ENCODE measurements around the gene PGRMC2. TPM values are rescaled to one million over a fixed set of nuclear protein-coding genes. Genes with fewer than 3 reads are reported as not detected.

PGRMC2 gene
- total and polyA plus RNA-seq, 2 donors (not counting 1 experiment from before 2014, with no cell fraction given): 4.7 to 30.7 TPM

DNA sequence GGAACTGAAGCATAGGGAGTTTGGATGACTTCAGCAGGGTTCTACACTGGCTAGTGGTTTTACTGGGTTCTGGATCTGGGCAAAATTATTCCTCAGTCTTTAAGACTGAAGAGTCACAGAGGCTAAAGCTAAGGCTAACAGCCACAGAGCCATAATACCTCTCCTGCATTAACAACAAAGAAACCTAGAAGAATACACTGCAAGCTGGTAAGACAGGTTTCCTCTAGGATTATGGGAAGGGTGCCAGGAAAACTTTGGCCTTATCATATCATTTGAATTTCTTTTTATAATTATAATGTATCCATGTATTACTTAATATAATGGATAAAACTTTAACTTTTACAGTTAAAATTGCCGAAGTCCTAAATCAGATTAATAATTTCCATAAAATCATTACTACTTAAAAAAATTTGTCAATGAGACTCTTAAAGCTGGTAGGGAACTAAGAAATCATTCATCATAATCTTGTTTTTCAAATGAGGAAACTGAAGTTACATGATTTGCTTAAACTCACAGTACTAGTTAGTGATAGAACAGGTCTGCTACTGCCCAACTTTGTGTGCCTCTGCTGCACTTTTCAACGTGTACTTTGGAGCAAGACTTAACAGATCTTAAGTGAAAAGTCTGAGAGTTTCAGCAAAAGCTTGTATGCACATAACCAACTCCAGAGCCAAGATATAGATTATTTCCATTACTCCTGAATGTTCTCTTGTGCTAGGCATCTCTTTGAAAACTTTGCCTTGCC lies 24.2 kb upstream of the PGRMC2 start:
- TF ChIP-seq, protein P1, sequence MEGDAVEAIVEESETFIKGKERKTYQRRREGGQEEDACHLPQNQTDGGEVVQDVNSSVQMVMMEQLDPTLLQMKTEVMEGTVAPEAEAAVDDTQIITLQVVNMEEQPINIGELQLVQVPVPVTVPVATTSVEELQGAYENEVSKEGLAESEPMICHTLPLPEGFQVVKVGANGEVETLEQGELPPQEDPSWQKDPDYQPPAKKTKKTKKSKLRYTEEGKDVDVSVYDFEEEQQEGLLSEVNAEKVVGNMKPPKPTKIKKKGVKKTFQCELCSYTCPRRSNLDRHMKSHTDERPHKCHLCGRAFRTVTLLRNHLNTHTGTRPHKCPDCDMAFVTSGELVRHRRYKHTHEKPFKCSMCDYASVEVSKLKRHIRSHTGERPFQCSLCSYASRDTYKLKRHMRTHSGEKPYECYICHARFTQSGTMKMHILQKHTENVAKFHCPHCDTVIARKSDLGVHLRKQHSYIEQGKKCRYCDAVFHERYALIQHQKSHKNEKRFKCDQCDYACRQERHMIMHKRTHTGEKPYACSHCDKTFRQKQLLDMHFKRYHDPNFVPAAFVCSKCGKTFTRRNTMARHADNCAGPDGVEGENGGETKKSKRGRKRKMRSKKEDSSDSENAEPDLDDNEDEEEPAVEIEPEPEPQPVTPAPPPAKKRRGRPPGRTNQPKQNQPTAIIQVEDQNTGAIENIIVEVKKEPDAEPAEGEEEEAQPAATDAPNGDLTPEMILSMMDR (IDR thresholded peaks at IDR 0.05): no peak
- TF ChIP-seq EZH2 (IDR thresholded peaks at IDR 0.05; ENCODE audit: borderline replicate concordance, insufficient read depth, low read depth, low read length, poor library complexity, severe bottlenecking): no peak
- H3K9me3 ChIP-seq (ENCODE audit: control extremely low read depth in 1 of 3, control insufficient read depth in 2 of 3, insufficient read depth in 1 of 3, low read length in 2 of 3): no peaks in the 10 kb centered on the region
- no peaks in the 10 kb centered on the region for H3K4me1 ChIP-seq (ENCODE audit: control insufficient read depth in 2 of 2, insufficient read depth in 2 of 2, low read length in 2 of 2)
- Mint-ChIP-seq H3K27ac (no peak overlapping the region), H3K4me1 (no peaks in the 10 kb centered on the region), H3K4me3 (no peak overlapping the region), H3K9me3 (ENCODE audit: insufficient read depth) (no peaks in the 10 kb centered on the region), H3K27me3 (no peaks in the 10 kb centered on the region)
- WGBS (ENCODE audit: insufficient coverage): 79% methylated on average over 1 of the region's 2 CpGs
- no peak overlapping the region for H3K4me3 ChIP-seq (ENCODE audit: control extremely low read depth in 1 of 5, extremely low read depth in 1 of 5, insufficient read depth in 1 of 5, low read depth in 2 of 5, low read length in 4 of 5)
- intact Hi-C loops (cut with micrococcal nuclease): no loop called here
- no peak for ATAC-seq (ENCODE audit: low read depth)
- no peak overlapping the region for H3K9ac ChIP-seq (ENCODE audit: low read length)
- no peaks in the 10 kb centered on the region for H4K20me1 ChIP-seq (ENCODE audit: control insufficient read depth, insufficient read depth, low read length, poor library complexity, severe bottlenecking)
- POLR2A ChIA-PET: no interaction called here
- no peak overlapping the region for H3K4me2 ChIP-seq (replicated peaks; ENCODE audit: low read depth, low read length, poor library complexity, severe bottlenecking)
- no peak for DNase-seq
- H3K27me3 ChIP-seq (replicated peaks in 1 of 4; ENCODE audit: control extremely low read depth in 1 of 4, control insufficient read depth in 3 of 4, insufficient read depth in 4 of 4, low read length in 3 of 4): no peaks in the 10 kb centered on the region
- H3K36me3 ChIP-seq (replicated peaks in 1 of 2; ENCODE audit: control extremely low read depth in 1 of 2, control insufficient read depth in 1 of 2, extremely low read depth in 1 of 2, insufficient read depth in 2 of 2, low read length in 1 of 2): peaks cover 0 to 8% of the 10 kb centered on the region in 2 experiments
- H3K79me2 ChIP-seq (ENCODE audit: control insufficient read depth, insufficient read depth, low read length): no peaks in the 10 kb centered on the region
- no peak overlapping the region for H2AFZ ChIP-seq (ENCODE audit: insufficient read depth, low read depth, low read length, poor library complexity, severe bottlenecking)
- CTCF ChIA-PET: no interaction called here
- no peak overlapping the region for H3K27ac ChIP-seq (ENCODE audit: low read length in 2 of 2)

DNA sequence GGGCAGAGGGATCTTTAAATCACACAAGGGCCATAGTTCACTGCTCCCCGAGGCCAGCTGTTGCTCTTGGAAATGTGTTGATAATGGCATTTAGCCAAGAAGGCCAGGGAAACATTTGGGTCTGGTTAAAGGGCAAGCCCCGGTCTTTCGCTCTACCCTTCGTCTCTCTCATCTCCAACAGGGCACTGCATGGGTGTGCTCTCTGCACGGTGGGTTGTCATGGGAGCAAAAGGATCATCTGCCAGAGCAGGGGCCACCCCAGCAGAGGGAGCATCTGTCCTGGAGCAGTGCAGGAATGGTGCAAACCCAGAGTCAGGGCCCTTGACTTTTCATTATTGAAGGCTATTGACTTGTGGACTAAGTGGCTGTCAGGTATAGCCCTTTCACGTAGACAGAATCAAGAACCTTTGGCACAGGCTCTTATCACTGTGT lies 22.7 kb upstream of the PGRMC2 start:
- H3K4me1 Mint-ChIP-seq: no peaks in the 10 kb centered on the region
- TF ChIP-seq, protein P1 (IDR thresholded peaks at IDR 0.05): no peak
- no peak for TF ChIP-seq EZH2 (IDR thresholded peaks at IDR 0.05; ENCODE audit: borderline replicate concordance, insufficient read depth, low read depth, low read length, poor library complexity, severe bottlenecking)
- H3K4me2 ChIP-seq (replicated peaks; ENCODE audit: low read depth, low read length, poor library complexity, severe bottlenecking): no peak overlapping the region
- no peaks in the 10 kb centered on the region for H4K20me1 ChIP-seq (ENCODE audit: control insufficient read depth, insufficient read depth, low read length, poor library complexity, severe bottlenecking)
- no peaks in the 10 kb centered on the region for H3K9me3 ChIP-seq (ENCODE audit: control extremely low read depth in 1 of 3, control insufficient read depth in 2 of 3, insufficient read depth in 1 of 3, low read length in 2 of 3)
- H3K27ac ChIP-seq (ENCODE audit: low read length in 2 of 2): no peak overlapping the region
- no peaks in the 10 kb centered on the region for H3K27me3 ChIP-seq (replicated peaks in 1 of 4; ENCODE audit: control extremely low read depth in 1 of 4, control insufficient read depth in 3 of 4, insufficient read depth in 4 of 4, low read length in 3 of 4)
- H2AFZ ChIP-seq (ENCODE audit: insufficient read depth, low read depth, low read length, poor library complexity, severe bottlenecking): no peak overlapping the region
- ChIA-PET CTCF (no interaction called here), POLR2A (no interaction called here)
- DNase-seq (no peak), ATAC-seq (ENCODE audit: low read depth) (no peak)
- H3K4me1 ChIP-seq (ENCODE audit: control insufficient read depth in 2 of 2, insufficient read depth in 2 of 2, low read length in 2 of 2): no peaks in the 10 kb centered on the region
- H3K4me3 ChIP-seq (ENCODE audit: control extremely low read depth in 1 of 5, extremely low read depth in 1 of 5, insufficient read depth in 1 of 5, low read depth in 2 of 5, low read length in 4 of 5): no peak overlapping the region
- H3K4me3 Mint-ChIP-seq: no peak overlapping the region
- no peaks in the 10 kb centered on the region for H3K79me2 ChIP-seq (ENCODE audit: control insufficient read depth, insufficient read depth, low read length)
- intact Hi-C loops (cut with micrococcal nuclease): no loop called here
- H3K9me3 Mint-ChIP-seq (ENCODE audit: insufficient read depth): no peaks in the 10 kb centered on the region
- H3K36me3 ChIP-seq (replicated peaks in 1 of 2; ENCODE audit: control extremely low read depth in 1 of 2, control insufficient read depth in 1 of 2, extremely low read depth in 1 of 2, insufficient read depth in 2 of 2, low read length in 1 of 2): peaks cover 0 to 4% of the 10 kb centered on the region in 2 experiments
- no peaks in the 10 kb centered on the region for H3K27me3 Mint-ChIP-seq
- H3K9ac ChIP-seq (ENCODE audit: low read length): no peak overlapping the region
- H3K27ac Mint-ChIP-seq: no peak overlapping the region
- WGBS (ENCODE audit: insufficient coverage): 100% methylated on average over 4 of the region's 6 CpGs

Measured in B cell (primary cell).